HCT116 (cell line): Measurements from ENCODE around the gene DNAH10. TPM values are rescaled to one million over a fixed set of nuclear protein-coding genes. Genes with fewer than 3 reads are reported as not detected.

Experiments
- ATAC-seq: fragments of 200-7000 bp; cut with Tn5 transposase; 2 replicates; pipeline ENCODE4 v1.9.1; 2020; ENCODE audit warnings: mild to moderate bottlenecking, moderate library complexity
- BruUV-seq: library from RNA; stranded (reverse); fragments of 400-500 nt; replicated peaks from 2 replicates; lab custom pipeline; 2021; lab: Mats Ljungman, UMichigan
- CTCF ChIA-PET: fragments of 300-600 bp; sonication (Branson Sonifier 250); formaldehyde crosslinking; loops from one replicate; lab custom pipeline; 2021; ENCODE audit warnings: antibody characterized with exemption; lab: Charles Lee
- POLR2A ChIA-PET: fragments of 300-600, 350-600 bp; sonication (Branson Sonifier 250); formaldehyde crosslinking; loops from one replicate; lab custom pipeline; 2021; ENCODE audit warnings: antibody characterized with exemption; lab: Charles Lee
- RAD21 ChIA-PET, 2 experiments: fragments of 300-600 bp; sonication (Branson Sonifier 250); formaldehyde crosslinking; loops; one replicate each; lab custom pipeline; 2023; ENCODE audit warnings: low total read pairs in 2 of 2; ENCODE audit not compliant: uncharacterized antibody in 2 of 2, unreplicated experiment in 2 of 2, low non-redundant PET in 1 of 2; lab: Charles Lee
- DNase-seq: peaks from one replicate; pipeline ENCODE4 v3.0.0-alpha.2; 2010; ENCODE audit warnings: low read depth, low spot score
- H2AFZ ChIP-seq: fragments of 200-600 bp; shearing (Covaris generic), sonication (generic); 2 replicates; pipeline ENCODE4 v1.6.1; 2017; ENCODE audit warnings: low read depth, mixed run types, mixed read lengths, antibody characterized with exemption, low read length; ENCODE audit not compliant: poor library complexity, severe bottlenecking
- H3K27ac ChIP-seq: 2 replicates; pipeline ENCODE4 v1.5.1; 2012; ENCODE audit warnings: low read depth, low read length
- H3K27me3 ChIP-seq: fragments of 200-600 bp; sonication (generic); 2 replicates; pipeline ENCODE4 v1.6.1; 2016; ENCODE audit warnings: mixed run types, low read length, mixed read lengths; ENCODE audit not compliant: insufficient read depth
- H3K36me3 ChIP-seq, 2 experiments: fragments of 200-500 bp in 1 of 2; fragments of 200-600 bp in 1 of 2; sonication (Bioruptor generic) in 1 of 2; sonication (generic) in 1 of 2; 2 replicates each; pipeline versions ENCODE4 v1.5.1 to v1.6.1; 2014 to 2016; ENCODE audit warnings: low read length in 2 of 2, inconsistent platforms in 1 of 2, mixed read lengths in 1 of 2, mixed run types in 1 of 2; ENCODE audit not compliant: insufficient read depth in 2 of 2, control insufficient read depth in 1 of 2
- H3K4me1 ChIP-seq, 2 experiments: fragments of 200-600 bp in 1 of 2; sonication (generic) in 1 of 2; 2 replicates each; pipeline versions ENCODE4 v1.5.1 to v1.6.1; 2012 to 2017; ENCODE audit warnings: low read length in 2 of 2, inconsistent platforms in 1 of 2, mild to moderate bottlenecking in 1 of 2, mixed read lengths in 1 of 2, mixed run types in 1 of 2, moderate library complexity in 1 of 2; ENCODE audit not compliant: insufficient read depth in 2 of 2, control insufficient read depth in 1 of 2
- H3K4me2 ChIP-seq: fragments of 200-600 bp; sonication (generic); 2 replicates; pipeline ENCODE4 v1.6.1; 2017; ENCODE audit warnings: mixed run types, low read length, mixed read lengths
- H3K4me3 ChIP-seq, 2 experiments: fragments of 200-600 bp in 1 of 2; sonication (generic) in 1 of 2; replicated peaks in 1 of 2; 2 replicates each; pipeline ENCODE4 v1.5.1; 2011 to 2016; ENCODE audit warnings: low read length in 2 of 2, control low read depth in 1 of 2, low read depth in 1 of 2, mild to moderate bottlenecking in 1 of 2, mixed read lengths in 1 of 2, mixed run types in 1 of 2
- H3K79me2 ChIP-seq: fragments of 200-600 bp; sonication (generic); 2 replicates; pipeline ENCODE4 v1.6.1; 2017; ENCODE audit warnings: mild to moderate bottlenecking, mixed run types, low read length, moderate library complexity, mixed read lengths; ENCODE audit not compliant: insufficient read depth
- H3K9ac ChIP-seq: fragments of 200-600 bp; sonication (generic); 2 replicates; pipeline ENCODE4 v1.6.1; 2016; ENCODE audit warnings: low read length, mixed read lengths
- H3K9me2 ChIP-seq: fragments of 200-600 bp; sonication (generic), shearing (Covaris generic); 2 replicates; pipeline ENCODE4 v1.6.1; 2017; ENCODE audit warnings: mixed run types, mild to moderate bottlenecking, moderate library complexity; ENCODE audit not compliant: insufficient read depth
- H3K9me3 ChIP-seq, 2 experiments: fragments of 200-500 bp in 1 of 2; fragments of 200-600 bp in 1 of 2; sonication (Bioruptor generic) in 1 of 2; sonication (generic) in 1 of 2; 2 replicates each; pipeline ENCODE4 v1.6.1; 2014 to 2017; ENCODE audit warnings: low read length in 2 of 2, mixed read lengths in 2 of 2, inconsistent platforms in 1 of 2, low read depth in 1 of 2, mild to moderate bottlenecking in 1 of 2, mixed run types in 1 of 2, moderate library complexity in 1 of 2; ENCODE audit not compliant: control insufficient read depth in 1 of 2, insufficient read depth in 1 of 2
- H4K20me1 ChIP-seq: fragments of 200-600 bp; sonication (generic), shearing (Covaris generic); 2 replicates; pipeline ENCODE4 v1.6.1; 2017; ENCODE audit warnings: mixed run types, mild to moderate bottlenecking, moderate library complexity; ENCODE audit not compliant: insufficient read depth
- CBX3 ChIP-seq: IDR thresholded peaks from 2 replicates; pipeline ENCODE4 v1.6.1; 2012; ENCODE audit warnings: low read depth
- CTCF ChIP-seq, 3 experiments: fragments of 200-600 bp in 1 of 3; sonication (generic) in 1 of 3; IDR thresholded peaks in 2 of 3; conservative IDR thresholded peaks in 1 of 3; 2 replicates each; pipeline ENCODE4 v1.5.1; 2012 to 2017; ENCODE audit warnings: low read depth in 2 of 3, low read length in 2 of 3, antibody characterized with exemption in 1 of 3, borderline replicate concordance in 1 of 3, control low read depth in 1 of 3, mild to moderate bottlenecking in 1 of 3, mixed read lengths in 1 of 3, mixed run types in 1 of 3, moderate library complexity in 1 of 3; ENCODE audit not compliant: insufficient read depth in 1 of 3
- JUND ChIP-seq: IDR thresholded peaks from 2 replicates; pipeline ENCODE4 v1.6.1; 2012
- TCF7L2 ChIP-seq: IDR thresholded peaks from 2 replicates; pipeline ENCODE4 v1.7.0; 2011; ENCODE audit warnings: borderline replicate concordance, inconsistent platforms; ENCODE audit not compliant: insufficient read depth, insufficient read length; ENCODE audit errors: extremely low read depth
- intact Hi-C: fragments of 100-400 bp; cut with micrococcal nuclease; formaldehyde crosslinking; loops from 2 replicates; pipeline ENCODE4 v1.10.0; 2022
- total RNA-seq: library from RNA; stranded (reverse); gene quantifications from one replicate; pipeline ENCODE4 v1.2.1, GENCODE V29; 2021; ENCODE audit not compliant: unreplicated experiment

Gene DNAH10
- total RNA-seq, 1 experiment from 2014 or later: 1.3 TPM

GRCh38 chr12:123938679-123939480 lies 176.8 kb downstream of the DNAH10 start:
- H3K9me2 ChIP-seq: no peaks in the 10 kb centered on the region
- H2AFZ ChIP-seq: no peak overlapping the region
- no peak for DNase-seq
- no peak overlapping the region for H3K9ac ChIP-seq
- ChIA-PET CTCF (no interaction called here), POLR2A (no interaction called here)
- BruUV-seq: no TSS peak
- H3K36me3 ChIP-seq: no peaks in the 10 kb centered on the region
- peak; percentile 86 for ATAC-seq
- H3K27me3 ChIP-seq: no peaks in the 10 kb centered on the region
- H3K79me2 ChIP-seq: no peaks in the 10 kb centered on the region
- H3K4me1 ChIP-seq: peaks cover 0 to 5% of the 10 kb centered on the region in 2 experiments; a peak in 1 of 4 replicates
- intact Hi-C loops: no loop called here
- no peak overlapping the region for H3K4me3 ChIP-seq
- no peak overlapping the region for H3K27ac ChIP-seq
- TF ChIP-seq JUND: no peak
- peak; percentile 3 to 70 (median 60); a peak in 4 of 6 replicates for TF ChIP-seq CTCF (IDR thresholded peaks at IDR 0.05 in 2 of 3, conservative IDR thresholded peaks at IDR 0.05 in 1 of 3; ENCODE audit: borderline replicate concordance in 1 of 3, insufficient read depth in 1 of 3, low read depth in 2 of 3, low read length in 2 of 3)
- TF ChIP-seq CBX3: no peak
- no peak for TF ChIP-seq TCF7L2
- TF ChIP-seq, all 23 proteins: peak for 1
- RAD21 ChIA-PET: no interaction called here
- Histone ChIP-seq H3K9me3 (no peaks in the 10 kb centered on the region; a peak in 1 of 4 replicates), H3K4me2 (no peak overlapping the region), H4K20me1 (no peaks in the 10 kb centered on the region)
